T follicular helper cell (primary cell): ENCODE measurements around the gene FBXO10.
"Not testable (repeated sequence)": the region's sequence is repeated elsewhere in the genome, so short reads cannot be mapped to it uniquely, and the experiment has no call there.

Experiments
- DNase-seq: peaks from one replicate; pipeline ENCODE4 v3.0.0-alpha.2; 2020; ENCODE audit warnings: low read depth

FBXO10 gene

GRCh38 chr9:37511016-37512010 lies 64.9 kb downstream of the FBXO10 start:
- DNase-seq = no peak

DNA sequence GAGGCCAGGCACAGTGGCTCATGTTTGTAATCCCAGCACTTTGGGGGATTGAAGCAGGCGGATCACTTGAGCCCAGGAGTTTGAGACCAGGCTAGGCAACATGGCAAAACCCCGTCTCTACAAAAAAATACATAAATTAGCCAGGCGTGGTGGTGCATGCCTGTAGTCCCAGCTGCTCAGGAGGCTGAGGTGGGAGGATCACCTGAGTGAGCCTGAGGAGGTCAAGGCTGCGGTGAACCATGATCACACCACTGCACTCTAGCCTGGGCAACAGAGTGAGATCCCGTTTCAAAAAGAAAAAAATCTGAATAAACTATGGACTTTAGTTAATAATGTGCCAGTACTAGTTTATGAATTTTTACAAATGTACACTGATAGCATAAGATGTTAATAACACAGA lies 66.1 kb downstream of the FBXO10 start:
- DNase-seq = not testable (repeated sequence)

GRCh38 chr9:37509536-37509935 lies 66.6 kb downstream of the FBXO10 start:
- DNase-seq = no peak

DNA sequence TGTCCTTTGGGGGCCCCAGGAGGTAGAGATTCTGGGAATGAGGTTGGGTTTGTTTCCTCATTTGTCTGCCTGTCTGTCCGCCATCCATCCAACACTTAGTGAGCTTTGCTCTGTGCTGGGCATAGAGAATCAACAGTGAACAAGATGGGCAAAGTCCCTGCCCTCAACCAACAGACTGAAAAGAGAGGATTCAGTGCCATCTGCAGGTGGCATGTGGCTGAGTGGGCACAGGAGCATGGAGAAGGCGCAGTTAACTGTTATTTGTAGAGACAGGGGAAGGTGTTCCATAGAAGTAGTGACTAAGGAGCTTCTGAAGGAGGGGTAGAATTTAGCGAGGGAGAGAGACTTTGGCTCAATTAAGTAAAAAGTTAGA lies 67.4 kb downstream of the FBXO10 start:
- DNase-seq = no peak

DNA sequence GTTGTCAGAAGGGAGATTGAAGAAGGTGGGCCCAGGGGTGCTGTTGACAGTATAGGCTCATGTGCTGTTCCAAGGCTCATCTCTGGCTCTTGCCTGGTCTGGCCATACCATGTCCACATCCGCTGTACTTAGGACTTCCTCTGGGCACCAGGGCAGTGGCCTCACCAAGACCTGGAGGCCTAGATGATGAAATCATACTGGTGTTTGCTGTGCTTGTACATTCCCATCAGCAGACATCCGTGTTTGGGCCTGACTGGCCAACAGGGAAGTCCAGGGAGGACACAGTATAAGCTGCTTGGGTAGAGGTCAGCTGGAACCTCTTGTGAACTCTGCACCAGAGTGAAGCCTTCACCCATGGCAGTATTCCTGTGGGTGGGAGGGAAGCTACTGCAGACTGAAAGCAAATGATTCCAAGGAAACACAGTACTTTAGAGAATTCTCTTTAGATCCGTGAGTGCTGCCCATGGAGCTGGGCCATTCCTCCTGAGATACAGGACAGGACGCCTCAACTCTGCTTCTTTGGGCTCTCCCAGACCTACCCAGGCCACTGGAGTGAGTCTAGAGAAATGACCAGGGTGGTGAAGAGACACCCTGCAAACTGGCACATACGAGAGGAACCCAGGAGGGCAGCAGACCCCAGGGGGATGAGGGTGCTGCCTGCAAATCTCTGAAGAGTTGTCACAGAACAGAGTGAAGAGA lies 67.9 kb downstream of the FBXO10 start:
- DNase-seq = no peak

GRCh38 chr9:37507566-37508134 lies 68.5 kb downstream of the FBXO10 start:
- no peak for DNase-seq

- DNase-seq = no peak
These were observed 71.6 kb downstream of the FBXO10 start for GRCh38 chr9:37504605-37505004.

GRCh38 chr9:37503736-37504135 lies 72.4 kb downstream of the FBXO10 start:
- no peak for DNase-seq

DNA sequence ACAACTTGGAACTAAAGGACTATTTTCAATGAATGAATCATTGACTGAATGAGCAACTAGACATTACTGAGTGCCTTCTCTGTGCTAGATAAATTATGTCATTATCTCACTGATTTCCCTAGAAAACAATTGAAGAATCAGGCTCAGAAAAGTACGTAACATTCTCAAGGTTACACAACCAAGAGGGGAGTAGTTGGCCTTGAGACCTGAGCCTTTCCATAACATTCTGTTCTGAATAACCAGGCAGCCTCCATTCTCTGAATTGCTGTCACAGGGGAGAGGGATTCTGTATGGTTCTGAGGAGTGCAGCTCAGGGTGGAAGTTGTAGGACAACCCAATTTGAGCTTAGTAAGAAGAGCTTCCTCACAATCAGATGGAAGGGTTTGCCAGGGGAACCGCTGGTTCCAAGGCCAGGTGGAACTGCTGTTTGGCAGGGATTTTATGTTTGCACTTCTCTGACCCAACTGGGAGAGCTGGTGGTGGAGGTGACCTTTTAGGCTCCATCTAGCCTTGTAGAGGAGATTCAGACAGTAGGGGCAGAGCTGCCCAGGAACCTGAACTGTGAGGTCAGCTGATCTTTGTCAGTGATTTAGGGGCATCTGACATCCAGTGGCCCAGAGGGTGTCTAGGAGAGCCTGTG lies 74.1 kb downstream of the FBXO10 start:
- no peak for DNase-seq

DNA sequence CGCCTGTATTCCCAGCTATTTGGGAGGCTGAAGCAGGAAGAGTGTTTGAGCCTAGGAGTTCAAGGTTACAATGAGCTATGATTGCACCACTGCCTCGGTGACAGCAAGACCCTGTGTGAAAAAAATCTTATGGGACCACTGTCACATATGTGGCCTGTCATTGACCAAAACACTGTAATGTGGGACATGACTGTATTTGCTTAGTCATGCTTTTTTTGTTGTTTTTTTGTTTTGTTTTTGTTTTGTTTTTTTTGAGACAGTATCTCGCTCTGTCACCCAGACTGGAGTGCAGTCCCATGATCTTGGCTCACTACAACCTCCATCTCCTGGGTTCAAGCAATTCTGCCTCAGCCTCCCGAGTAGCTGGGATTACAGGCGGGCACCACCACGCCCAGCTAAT lies 76.9 kb downstream of the FBXO10 start:
- no peak for DNase-seq

DNA sequence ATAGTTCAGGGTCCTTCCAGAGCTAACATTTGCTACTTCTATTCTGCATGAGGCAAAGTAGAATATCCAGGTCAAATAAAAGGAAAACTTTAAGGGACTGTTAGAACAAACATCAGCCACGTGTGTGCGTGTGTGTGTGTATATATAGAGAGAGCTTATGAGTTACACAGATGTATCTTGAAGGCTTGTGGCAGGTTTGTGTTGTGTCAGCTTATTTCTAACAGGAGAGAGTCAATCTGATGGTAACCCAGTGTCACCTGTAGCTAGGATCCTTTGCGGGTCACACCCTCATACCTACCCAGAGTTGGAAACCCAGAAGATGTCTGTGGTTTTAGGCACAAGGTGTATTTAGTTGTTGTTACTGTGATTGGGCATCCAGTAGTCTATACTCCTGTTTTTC lies 77.7 kb downstream of the FBXO10 start:
- no peak for DNase-seq

- DNase-seq = no peak
These were observed 78.9 kb downstream of the FBXO10 start for GRCh38 chr9:37497320-37497719.

DNA sequence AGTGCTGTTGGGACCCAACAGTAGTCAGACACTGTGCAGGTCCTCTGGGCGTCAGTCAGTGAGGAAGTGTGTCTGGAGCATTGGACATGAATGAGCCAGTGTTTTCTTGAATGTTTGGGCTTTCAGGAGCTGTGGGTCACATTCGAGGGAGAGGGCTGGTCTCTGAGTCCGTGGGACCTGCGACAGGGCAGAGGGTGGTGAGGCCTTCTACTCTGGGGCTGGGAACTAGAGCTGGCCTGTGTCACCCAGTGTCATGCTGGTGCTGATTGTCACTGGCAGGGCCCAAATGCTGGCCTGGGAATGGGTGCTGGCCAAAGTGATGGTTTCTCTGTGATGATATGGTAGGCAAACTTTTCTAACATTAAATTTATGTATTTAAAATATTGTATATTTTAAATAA lies 80.2 kb downstream of the FBXO10 start:
- DNase-seq = no peak

GRCh38 chr9:37495571-37495970 lies 80.6 kb downstream of the FBXO10 start:
- no peak for DNase-seq

DNA sequence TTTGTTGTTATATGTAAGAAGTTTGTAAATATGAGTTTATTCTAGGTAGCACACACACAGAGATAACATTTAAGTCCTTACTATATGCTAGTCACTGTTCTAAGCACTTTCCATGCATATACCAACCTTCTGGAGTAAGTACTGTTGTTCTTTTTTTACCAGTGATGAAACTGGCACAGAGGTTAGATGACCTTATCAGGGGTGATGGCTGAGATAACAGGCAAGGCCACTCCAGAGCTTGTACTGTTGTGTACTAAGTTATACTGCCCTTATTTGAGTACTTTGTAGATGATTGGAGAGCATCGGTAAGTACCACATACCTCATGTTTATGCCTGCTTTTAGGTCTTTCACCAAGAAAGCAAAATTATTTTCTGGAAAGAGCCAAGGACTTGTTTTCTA lies 84.2 kb downstream of the FBXO10 start:
- no peak for DNase-seq

DNA sequence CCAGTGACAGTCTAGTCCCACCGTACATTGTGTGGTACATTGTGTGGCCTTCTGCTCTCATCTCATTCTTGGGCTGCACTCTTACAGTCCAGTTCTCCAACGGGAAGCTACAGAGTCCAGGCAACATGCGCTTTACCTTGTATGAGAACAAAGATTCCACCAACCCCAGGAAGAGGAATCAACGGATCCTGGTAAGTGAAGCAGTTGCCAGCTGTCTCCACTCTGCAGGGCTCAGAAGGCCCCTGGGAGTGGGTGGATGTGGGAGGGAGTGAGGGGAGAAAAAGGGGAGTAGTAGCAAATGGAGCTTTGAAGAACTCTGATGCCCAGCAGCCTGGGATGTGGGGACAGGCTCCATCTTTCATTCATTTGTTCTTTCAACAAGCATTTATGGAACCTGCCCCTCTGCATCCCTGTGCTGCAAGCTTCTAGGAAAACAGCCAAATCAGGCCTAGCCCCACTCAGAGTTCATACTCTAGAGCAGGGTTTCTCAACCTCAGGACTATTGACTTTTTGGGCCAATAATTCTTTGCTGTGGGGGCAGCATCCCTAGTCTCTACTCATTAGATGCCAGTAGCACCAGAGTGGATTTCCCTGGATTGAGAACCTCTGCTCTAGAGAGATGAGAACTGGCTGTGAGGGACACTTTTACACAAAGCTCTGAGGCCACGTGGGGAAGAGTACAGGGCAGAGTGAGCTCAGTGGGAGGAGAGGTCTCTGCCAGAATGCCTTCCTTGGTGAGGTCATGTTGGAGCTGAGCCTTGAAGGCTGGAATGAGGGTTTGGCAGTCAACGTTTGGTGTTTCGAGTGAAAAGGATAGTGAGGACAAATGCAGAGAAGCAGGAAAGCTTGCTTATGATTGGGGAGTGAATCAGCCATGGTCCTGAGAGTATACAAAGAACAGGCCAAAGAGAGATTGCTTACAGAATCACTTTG lies 89.3 kb downstream of the FBXO10 start:
- no peak for DNase-seq

DNA sequence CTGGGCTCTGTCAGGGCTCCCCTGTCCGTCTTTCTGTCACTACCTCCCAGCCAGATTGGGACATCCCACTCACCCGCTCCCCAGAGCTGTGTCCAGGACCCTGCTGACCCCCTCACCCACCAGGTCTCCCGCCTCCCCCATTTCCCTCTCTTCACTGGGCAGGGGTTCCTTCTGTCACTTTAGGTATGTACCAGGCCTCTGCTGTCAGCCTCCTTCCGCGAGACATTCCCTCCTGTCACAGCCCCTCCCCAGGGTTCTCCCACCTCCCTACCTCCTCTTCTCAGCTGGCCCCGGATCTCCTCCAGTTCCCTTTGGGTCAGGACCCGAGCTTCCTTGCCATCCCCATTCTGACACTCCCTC lies 89.9 kb downstream of the FBXO10 start:
- DNase-seq = no peak

GRCh38 chr9:37485389-37486255 lies 90.6 kb downstream of the FBXO10 start, which contains the start of gene POLR1E:
Gene POLR1E (plus strand): TSS chr9:37485948. CDS start chr9:37486048, 100 bp downstream.
- peak; percentile 93 for DNase-seq

DNA sequence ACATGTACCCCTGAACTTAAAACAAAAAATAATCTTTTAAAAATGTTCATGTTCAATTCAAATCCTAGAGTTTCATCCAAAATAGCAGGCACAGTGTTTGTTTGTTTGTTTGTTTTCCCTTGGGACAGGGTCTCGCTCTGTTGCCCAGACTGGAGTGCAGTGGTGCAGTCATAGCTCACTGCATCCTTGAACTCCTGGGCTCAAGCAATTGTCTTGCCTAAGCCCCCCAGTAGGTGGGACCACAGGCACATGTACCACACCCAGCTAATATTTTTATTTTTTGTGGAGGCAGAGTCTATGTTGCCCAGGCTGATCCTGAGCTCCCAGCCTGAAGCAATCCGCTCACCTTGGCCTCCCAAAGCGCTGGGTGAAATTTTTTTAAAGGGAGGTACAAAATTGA lies 95.4 kb downstream of the FBXO10 start:
- no peak for DNase-seq

- not testable (repeated sequence) for DNase-seq
These were observed 98.1 kb downstream of the FBXO10 start for GRCh38 chr9:37477987-37478619.
